GM23248 (cell line): Measurements from ENCODE around the gene SYPL1.

ENCODE experiments used
- EZH2 ChIP-seq: fragments of 200-600 bp; sonication (generic); IDR thresholded peaks from 2 replicates; pipeline ENCODE4 v1.6.1; 2018; ENCODE audit warnings: antibody characterized with exemption, mild to moderate bottlenecking; ENCODE audit not compliant: insufficient read depth, poor library complexity, severe bottlenecking
- EZH2phosphoT487 ChIP-seq: fragments of 200-600 bp; sonication (generic); IDR thresholded peaks from 2 replicates; pipeline ENCODE4 v1.6.1; 2018; ENCODE audit warnings: antibody characterized with exemption, moderate library complexity, mild to moderate bottlenecking, low read depth; ENCODE audit not compliant: insufficient read depth

DNA sequence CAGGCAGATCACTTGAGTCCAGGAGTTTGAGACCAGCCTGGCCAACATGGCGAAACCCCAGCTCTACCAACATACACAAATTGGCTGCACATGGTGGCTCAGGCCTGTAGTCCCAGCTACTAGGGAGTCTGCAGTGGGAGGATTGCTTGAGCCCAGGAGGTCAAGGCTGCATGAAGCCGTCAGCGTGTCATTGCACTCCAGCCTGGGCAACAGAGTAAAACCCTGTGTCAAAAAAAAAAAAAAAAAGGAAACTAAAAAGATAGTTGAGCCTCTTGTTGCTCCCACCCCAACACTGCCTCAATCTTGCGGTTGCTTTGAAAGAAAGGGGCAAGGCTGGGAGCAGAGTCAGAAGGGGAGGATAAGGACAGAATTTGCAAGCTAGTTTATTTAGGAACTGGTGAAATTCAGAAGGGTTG, 69.9 kb downstream of the SYPL1 start:
- no peak for TF ChIP-seq EZH2phosphoT487
- TF ChIP-seq EZH2: no peak
